GM12878 (cell line): ENCODE data around the gene LDB2. TPM values are rescaled to one million over a fixed set of nuclear protein-coding genes. Genes with fewer than 3 reads are reported as not detected.

ENCODE experiments used
- ATAC-seq: fragments of 200-7000 bp; cut with Tn5 transposase; 3 replicates; pipeline ENCODE4 v1.9.1; 2020; ENCODE audit warnings: mild to moderate bottlenecking, moderate library complexity
- BruUV-seq: library from RNA; stranded (reverse); fragments of 400-500 nt; replicated peaks from 2 replicates; lab custom pipeline; 2021; lab: Mats Ljungman, UMichigan
- CTCF ChIA-PET: fragments of 300-600 bp; sonication (Branson Sonifier 250); formaldehyde crosslinking; extraction: SDS; loops from one replicate; lab custom pipeline; 2021; ENCODE audit warnings: inconsistent platforms; lab: Yijun Ruan, JAX
- POLR2A ChIA-PET: fragments of 350-600 bp; formaldehyde crosslinking; extraction: SDS; loops from one replicate; lab custom pipeline; 2021; ENCODE audit warnings: inconsistent platforms; lab: Charles Lee
- RAD21 ChIA-PET: fragments of 300-600 bp; sonication (Branson Sonifier 250); formaldehyde crosslinking; loops from one replicate; lab custom pipeline; 2023; ENCODE audit warnings: antibody characterized with exemption; ENCODE audit not compliant: unreplicated experiment; lab: Charles Lee
- SMC1A ChIA-PET: fragments of 300-600 bp; sonication (Branson Sonifier 250); formaldehyde crosslinking; loops from one replicate; lab custom pipeline; 2023; ENCODE audit not compliant: unreplicated experiment, uncharacterized antibody; lab: Charles Lee
- DNase-seq: peaks from one replicate; pipeline ENCODE4 v3.0.0-alpha.2; 2011; ENCODE audit warnings: low read depth, low spot score
- FAIRE-seq: peaks from 3 replicates; lab custom pipeline; 2011; peaks lifted over from hg19 to GRCh38; lab: Jason Lieb, UNC
- H2AFZ ChIP-seq: 2 replicates; pipeline ENCODE4 v1.6.0; 2011; ENCODE audit warnings: low read depth, low read length, control low read depth; ENCODE audit not compliant: control insufficient read depth
- H3K27ac ChIP-seq: 2 replicates; pipeline ENCODE4 v1.5.1; 2011; ENCODE audit warnings: control low read depth; ENCODE audit not compliant: control insufficient read depth, insufficient read depth
- H3K27me3 ChIP-seq, 2 experiments: replicated peaks in 1 of 2; 2 replicates each; pipeline versions ENCODE4 v1.6.0 to v1.6.1; 2011; ENCODE audit warnings: low read length in 1 of 2; ENCODE audit not compliant: control insufficient read depth in 2 of 2, insufficient read depth in 2 of 2
- H3K36me3 ChIP-seq, 2 experiments: 2 replicates each; pipeline ENCODE4 v1.5.1; 2011; ENCODE audit warnings: low read length in 1 of 2; ENCODE audit not compliant: control insufficient read depth in 2 of 2, insufficient read depth in 2 of 2
- H3K4me1 ChIP-seq: 2 replicates; pipeline ENCODE4 v1.6.1; 2011; ENCODE audit warnings: mild to moderate bottlenecking, low read length, moderate library complexity, mixed read lengths; ENCODE audit not compliant: control insufficient read depth, insufficient read depth
- H3K4me2 ChIP-seq: 2 replicates; pipeline ENCODE4 v1.6.0; 2011; ENCODE audit warnings: control low read depth; ENCODE audit not compliant: control insufficient read depth, insufficient read depth
- H3K4me3 ChIP-seq: fragments of 200-600 bp; sonication (generic); 2 replicates; pipeline ENCODE4 v1.5.1; 2016
- H3K79me2 ChIP-seq: 2 replicates; pipeline ENCODE4 v1.6.0; 2011; ENCODE audit warnings: low read length; ENCODE audit not compliant: control insufficient read depth, insufficient read depth
- H3K9ac ChIP-seq: 2 replicates; pipeline ENCODE4 v1.8.0; 2011; ENCODE audit warnings: low read length, control low read depth, mixed read lengths; ENCODE audit not compliant: control insufficient read depth, insufficient read depth
- H3K9me3 ChIP-seq: replicated peaks from 3 replicates; pipeline ENCODE4 v1.5.1; 2011; ENCODE audit warnings: mild to moderate bottlenecking, low read length; ENCODE audit not compliant: control insufficient read depth, insufficient read depth
- H4K20me1 ChIP-seq: 2 replicates; pipeline ENCODE4 v1.6.0; 2011; ENCODE audit not compliant: control insufficient read depth, insufficient read depth
- BHLHE40 ChIP-seq, 2 experiments: fragments of 450-650 bp in 1 of 2; IDR thresholded peaks; 2 replicates each; pipeline ENCODE4 v1.6.1; 2011 to 2017; ENCODE audit warnings: low read depth in 2 of 2, borderline replicate concordance in 1 of 2, improper control_type of control experiment in 1 of 2, low read length in 1 of 2, mild to moderate bottlenecking in 1 of 2
- CBFB ChIP-seq: IDR thresholded peaks from 2 replicates; pipeline ENCODE4 v1.6.1; 2016; ENCODE audit warnings: antibody characterized with exemption, low read depth
- CBX3 ChIP-seq: fragments of 200-600 bp; sonication (generic); IDR thresholded peaks from 2 replicates; pipeline ENCODE4 v1.6.1; 2016; ENCODE audit warnings: low read depth, borderline replicate concordance
- E2F8 ChIP-seq: fragments of 450-650 bp; IDR thresholded peaks from 2 replicates; pipeline ENCODE4 v1.6.1; 2018; ENCODE audit warnings: mild to moderate bottlenecking, low read depth, moderate library complexity; ENCODE audit not compliant: partially characterized antibody
- EGR1 ChIP-seq, 2 experiments: IDR thresholded peaks; 1 replicate in 1 of 2; 2 replicates in 1 of 2; pipeline ENCODE4 v1.6.1; 2011 to 2012; ENCODE audit warnings: low read depth in 2 of 2, low read length in 2 of 2, borderline replicate concordance in 1 of 2, mild to moderate bottlenecking in 1 of 2, moderate library complexity in 1 of 2
- EZH2 ChIP-seq: IDR thresholded peaks from 2 replicates; pipeline ENCODE4 v1.6.1; 2012; ENCODE audit warnings: low read depth, mild to moderate bottlenecking, control low read depth, inconsistent platforms, low read length, borderline replicate concordance; ENCODE audit not compliant: control insufficient read depth
- PBX3 ChIP-seq: IDR thresholded peaks from 2 replicates; pipeline ENCODE4 v1.6.1; 2011; ENCODE audit warnings: mild to moderate bottlenecking, low read depth, low read length, moderate library complexity; ENCODE audit not compliant: insufficient replicate concordance
- POU2F2 ChIP-seq: IDR thresholded peaks from 3 replicates; pipeline ENCODE4 v1.6.1; 2011; ENCODE audit warnings: low read depth, mild to moderate bottlenecking, low read length, borderline replicate concordance
- SKIL ChIP-seq: fragments of 450-650 bp; IDR thresholded peaks from 2 replicates; pipeline ENCODE4 v1.6.1; 2017; ENCODE audit warnings: mild to moderate bottlenecking, low read depth, inconsistent platforms; ENCODE audit not compliant: poor library complexity, severe bottlenecking
- SREBF2 ChIP-seq: IDR thresholded peaks from 2 replicates; pipeline ENCODE4 v1.6.1; 2012; ENCODE audit warnings: mild to moderate bottlenecking, low read length
- SUPT20H ChIP-seq: IDR thresholded peaks from 2 replicates; pipeline ENCODE4 v1.6.1; 2011; ENCODE audit warnings: low read depth, mild to moderate bottlenecking, low read length, moderate library complexity, borderline replicate concordance; ENCODE audit not compliant: control insufficient read depth
- WGBS: methylation state at CpG from one replicate; pipeline ENCODE4 v1.1.6; 2016; ENCODE audit warnings: low lambda C conversion rate; ENCODE audit not compliant: insufficient replicate concordance, insufficient coverage; ENCODE audit errors: missing lambda C conversion rate; 5-methylcytosine and 5-hydroxymethylcytosine counted together
- in situ Hi-C: fragments of 300-500 bp; cut with MboI; formaldehyde crosslinking; loops from 9 replicates; pipeline ENCODE4 v1.14.3; 2018; ENCODE audit warnings: mixed read lengths
- intact Hi-C: fragments of 100-400 bp; cut with micrococcal nuclease; formaldehyde crosslinking; loops from one replicate; pipeline ENCODE4 v1.14.2; 2022; ENCODE audit not compliant: unreplicated experiment
- polyA plus RNA-seq, 11 experiments: library from polyadenylated mRNA; depleted of rRNA in 4 of 11; unstranded in 6 of 11; stranded (reverse) in 5 of 11; fragments of >200 nt; fragmentation: Nextera tagmentation in 4 of 11; fragmentation: Illumina TruSeq in 1 of 11; extraction: Ambion mirVana in 4 of 11; extraction: Trizol in 1 of 11; gene quantifications; 1 replicate in 1 of 11; 2 replicates in 10 of 11; pipeline versions ENCODE4 v1.2.1 to v1.2.3, GENCODE V29; 2011 to 2016; ENCODE audit warnings: inconsistent platforms in 2 of 11, missing spikeins in 2 of 11, low read depth in 1 of 11
- total RNA-seq, 4 experiments: library from RNA; depleted of rRNA in 3 of 4; stranded (reverse); fragments of >200 nt in 3 of 4; fragmentation: Illumina TruSeq in 1 of 4; extraction: Trizol in 1 of 4; gene quantifications; 2 replicates each; pipeline versions ENCODE4 v1.2.1 to v1.2.3, GENCODE V29; 2013 to 2021
- TF ChIP-seq, protein P1 (sequence below): IDR thresholded peaks from 2 replicates; pipeline ENCODE4 v1.6.1; 2012; ENCODE audit warnings: improper control_type of control experiment, low read depth, low read length; ENCODE audit not compliant: insufficient replicate concordance

The LDB2 gene
- total and polyA plus RNA-seq, 10 of the 15 experiments (the other 5 are each of a cell fraction or from before 2014, with no cell fraction given), result 0.15 TPM; not detected in 9

- BruUV-seq, result no TSS peak
- DNase-seq, result no peak
- no peaks in the 10 kb centered on the region for H3K79me2 ChIP-seq
- no peaks in the 10 kb centered on the region for H3K4me1 ChIP-seq
- intact Hi-C loops (no loop called here), in situ Hi-C loops (no loop called here)
- H4K20me1 ChIP-seq, result no peaks in the 10 kb centered on the region
- no peak overlapping the region for H3K4me2 ChIP-seq
- POLR2A ChIA-PET, result no interaction called here
- CTCF ChIA-PET, result interaction anchor here (1.6 kb wide), 1 partner anchor 11 kb away, joined by 4 read pairs; no protein-coding TSS in a partner anchor
- SMC1A ChIA-PET, result no interaction called here
- no peak for ATAC-seq
- FAIRE-seq, result no peak
- H3K27ac ChIP-seq, result no peak overlapping the region
- no peak overlapping the region for H2AFZ ChIP-seq
- H3K27me3 ChIP-seq, result no peaks in the 10 kb centered on the region
- H3K4me3 ChIP-seq, result no peak overlapping the region
- H3K9me3 ChIP-seq, result no peaks in the 10 kb centered on the region
- H3K9ac ChIP-seq, result no peak overlapping the region
- RAD21 ChIA-PET, result no interaction called here
- 15% methylated on average over 2 of the region's 2 CpGs for WGBS
- no peaks in the 10 kb centered on the region for H3K36me3 ChIP-seq
- no peak for TF ChIP-seq SUPT20H
- TF ChIP-seq CBFB, result no peak
- TF ChIP-seq EGR1 (IDR thresholded peaks at IDR 0.05; ENCODE audit: borderline replicate concordance in 1 of 2, low read depth in 2 of 2, low read length in 2 of 2), result no peak
- TF ChIP-seq SREBF2, result no peak
- no peak for TF ChIP-seq PBX3
- TF ChIP-seq SKIL, result no peak
- TF ChIP-seq POU2F2, result no peak
- no peak for TF ChIP-seq CBX3
- TF ChIP-seq, protein P1, sequence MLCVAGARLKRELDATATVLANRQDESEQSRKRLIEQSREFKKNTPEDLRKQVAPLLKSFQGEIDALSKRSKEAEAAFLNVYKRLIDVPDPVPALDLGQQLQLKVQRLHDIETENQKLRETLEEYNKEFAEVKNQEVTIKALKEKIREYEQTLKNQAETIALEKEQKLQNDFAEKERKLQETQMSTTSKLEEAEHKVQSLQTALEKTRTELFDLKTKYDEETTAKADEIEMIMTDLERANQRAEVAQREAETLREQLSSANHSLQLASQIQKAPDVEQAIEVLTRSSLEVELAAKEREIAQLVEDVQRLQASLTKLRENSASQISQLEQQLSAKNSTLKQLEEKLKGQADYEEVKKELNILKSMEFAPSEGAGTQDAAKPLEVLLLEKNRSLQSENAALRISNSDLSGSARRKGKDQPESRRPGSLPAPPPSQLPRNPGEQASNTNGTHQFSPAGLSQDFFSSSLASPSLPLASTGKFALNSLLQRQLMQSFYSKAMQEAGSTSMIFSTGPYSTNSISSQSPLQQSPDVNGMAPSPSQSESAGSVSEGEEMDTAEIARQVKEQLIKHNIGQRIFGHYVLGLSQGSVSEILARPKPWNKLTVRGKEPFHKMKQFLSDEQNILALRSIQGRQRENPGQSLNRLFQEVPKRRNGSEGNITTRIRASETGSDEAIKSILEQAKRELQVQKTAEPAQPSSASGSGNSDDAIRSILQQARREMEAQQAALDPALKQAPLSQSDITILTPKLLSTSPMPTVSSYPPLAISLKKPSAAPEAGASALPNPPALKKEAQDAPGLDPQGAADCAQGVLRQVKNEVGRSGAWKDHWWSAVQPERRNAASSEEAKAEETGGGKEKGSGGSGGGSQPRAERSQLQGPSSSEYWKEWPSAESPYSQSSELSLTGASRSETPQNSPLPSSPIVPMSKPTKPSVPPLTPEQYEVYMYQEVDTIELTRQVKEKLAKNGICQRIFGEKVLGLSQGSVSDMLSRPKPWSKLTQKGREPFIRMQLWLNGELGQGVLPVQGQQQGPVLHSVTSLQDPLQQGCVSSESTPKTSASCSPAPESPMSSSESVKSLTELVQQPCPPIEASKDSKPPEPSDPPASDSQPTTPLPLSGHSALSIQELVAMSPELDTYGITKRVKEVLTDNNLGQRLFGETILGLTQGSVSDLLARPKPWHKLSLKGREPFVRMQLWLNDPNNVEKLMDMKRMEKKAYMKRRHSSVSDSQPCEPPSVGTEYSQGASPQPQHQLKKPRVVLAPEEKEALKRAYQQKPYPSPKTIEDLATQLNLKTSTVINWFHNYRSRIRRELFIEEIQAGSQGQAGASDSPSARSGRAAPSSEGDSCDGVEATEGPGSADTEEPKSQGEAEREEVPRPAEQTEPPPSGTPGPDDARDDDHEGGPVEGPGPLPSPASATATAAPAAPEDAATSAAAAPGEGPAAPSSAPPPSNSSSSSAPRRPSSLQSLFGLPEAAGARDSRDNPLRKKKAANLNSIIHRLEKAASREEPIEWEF, result no peak
- no peak for TF ChIP-seq BHLHE40 (IDR thresholded peaks at IDR 0.05; ENCODE audit: borderline replicate concordance in 1 of 2, low read depth in 2 of 2, low read length in 1 of 2)
- TF ChIP-seq EZH2, result no peak
- TF ChIP-seq E2F8, result no peak
Measured at GRCh38 chr4:16636304-16636703, 262.1 kb downstream of the LDB2 start.
